ENCODE data around the gene TMX4.

- TF ChIP-seq CTCF (IDR thresholded peaks at IDR 0.05; ENCODE audit: low read length) (no peak), EZH2 (IDR thresholded peaks at IDR 0.05; ENCODE audit: borderline replicate concordance, low read length) (no peak)
Observed at GRCh38 chr20:7940341-7940740, 79.2 kb downstream of the TMX4 start, which contains the start of gene HAO1.

Measured in OCI-LY1 (cell line).